K562 (cell line): ENCODE data around the gene GHR. TPM values are rescaled to one million over a fixed set of nuclear protein-coding genes. Genes with fewer than 3 reads are reported as not detected.

Experiments
- FOXK1 ChIP-seq: sonication (generic); formaldehyde crosslinking; IDR thresholded peaks from 2 replicates; pipeline ENCODE4 v1.8.0; 2022; ENCODE audit warnings: missing genetic modification reagents, mild to moderate bottlenecking, borderline replicate concordance
- HES1 ChIP-seq: fragments of 450-650 bp; IDR thresholded peaks from 2 replicates; pipeline ENCODE4 v1.6.1; 2016; ENCODE audit warnings: low read depth, mild to moderate bottlenecking, moderate library complexity
- NR2F6 ChIP-seq: fragments of 450-650 bp; formaldehyde crosslinking; IDR thresholded peaks from 2 replicates; pipeline ENCODE4 v1.4.0; 2020; ENCODE audit warnings: mild to moderate bottlenecking
- PRPF4 ChIP-seq: fragments of 200-400 bp; formaldehyde crosslinking; IDR thresholded peaks from one replicate; pipeline ENCODE4 v1.6.1; 2017; ENCODE audit warnings: low read length, low read depth, mild to moderate bottlenecking; ENCODE audit not compliant: insufficient read depth, poor library complexity, severe bottlenecking
- PURB ChIP-seq: sonication (generic); formaldehyde crosslinking; IDR thresholded peaks from 2 replicates; pipeline ENCODE4 v1.9.0; 2021; ENCODE audit warnings: low read depth, mild to moderate bottlenecking, missing genetic modification reagents
- polyA plus RNA-seq, 8 experiments: library from polyadenylated mRNA; depleted of rRNA in 4 of 8; stranded (reverse) in 5 of 8; unstranded in 3 of 8; fragments of >200 nt; fragmentation: Nextera tagmentation in 2 of 8; fragmentation: Illumina TruSeq in 1 of 8; extraction: Ambion mirVana in 2 of 8; extraction: Trizol in 1 of 8; gene quantifications; 2 replicates each; pipeline versions ENCODE4 v1.2.1 to v1.2.3, GENCODE V29; 2011 to 2014; ENCODE audit warnings: inconsistent platforms in 1 of 8, missing spikeins in 1 of 8
- total RNA-seq, 7 experiments: library from RNA; depleted of rRNA in 6 of 7; stranded (reverse); fragments of >200 nt in 6 of 7; fragmentation: Illumina TruSeq in 2 of 7; extraction: Trizol in 2 of 7; gene quantifications; 2 replicates each; pipeline versions ENCODE4 v1.2.1 to v1.2.3, GENCODE V29; 2011 to 2021; ENCODE audit warnings: low replicate concordance in 1 of 7
- TF ChIP-seq, protein P1 (sequence below): fragments of 250-450 bp; sonication (Bioruptor Pico); IDR thresholded peaks from 2 replicates; pipeline ENCODE4 v1.4.0; 2020; ENCODE audit warnings: mild to moderate bottlenecking, moderate library complexity
- TF ChIP-seq, protein P2 (sequence below), 2 experiments: fragments of 450-650 bp in 1 of 2; IDR thresholded peaks; 2 replicates each; pipeline ENCODE4 v1.6.1; 2011 to 2017; ENCODE audit warnings: low read depth in 2 of 2, antibody characterized with exemption in 1 of 2, borderline replicate concordance in 1 of 2, low read length in 1 of 2, mild to moderate bottlenecking in 1 of 2, mixed read lengths in 1 of 2; ENCODE audit not compliant: control insufficient read depth in 1 of 2

GHR gene
- total and polyA plus RNA-seq, 9 of the 15 experiments (the other 6 are each of a cell fraction or from before 2014, with no cell fraction given), result 0.01 to 0.13 (median 0.07) TPM; not detected in 5

DNA sequence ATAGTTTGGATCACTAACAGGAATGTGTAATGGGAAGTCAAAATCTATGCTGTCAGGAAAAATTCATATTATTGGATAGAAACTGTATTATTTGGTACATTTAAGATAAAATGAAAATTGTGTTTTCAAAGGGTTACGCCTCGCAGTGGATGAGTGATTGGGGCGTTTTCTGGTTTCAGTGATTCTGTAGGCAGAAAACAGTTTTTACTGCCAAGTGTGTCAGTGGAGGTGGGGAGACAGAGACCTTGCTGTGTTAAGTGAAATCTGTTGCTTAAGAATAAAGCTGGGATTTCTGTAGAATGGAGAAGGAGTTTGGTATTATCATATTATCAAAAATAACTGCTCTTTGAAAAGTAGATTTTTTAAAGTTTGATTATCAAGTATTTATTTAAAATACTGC is 69.7 kb downstream of the GHR start (continued):
- TF ChIP-seq, protein P1, sequence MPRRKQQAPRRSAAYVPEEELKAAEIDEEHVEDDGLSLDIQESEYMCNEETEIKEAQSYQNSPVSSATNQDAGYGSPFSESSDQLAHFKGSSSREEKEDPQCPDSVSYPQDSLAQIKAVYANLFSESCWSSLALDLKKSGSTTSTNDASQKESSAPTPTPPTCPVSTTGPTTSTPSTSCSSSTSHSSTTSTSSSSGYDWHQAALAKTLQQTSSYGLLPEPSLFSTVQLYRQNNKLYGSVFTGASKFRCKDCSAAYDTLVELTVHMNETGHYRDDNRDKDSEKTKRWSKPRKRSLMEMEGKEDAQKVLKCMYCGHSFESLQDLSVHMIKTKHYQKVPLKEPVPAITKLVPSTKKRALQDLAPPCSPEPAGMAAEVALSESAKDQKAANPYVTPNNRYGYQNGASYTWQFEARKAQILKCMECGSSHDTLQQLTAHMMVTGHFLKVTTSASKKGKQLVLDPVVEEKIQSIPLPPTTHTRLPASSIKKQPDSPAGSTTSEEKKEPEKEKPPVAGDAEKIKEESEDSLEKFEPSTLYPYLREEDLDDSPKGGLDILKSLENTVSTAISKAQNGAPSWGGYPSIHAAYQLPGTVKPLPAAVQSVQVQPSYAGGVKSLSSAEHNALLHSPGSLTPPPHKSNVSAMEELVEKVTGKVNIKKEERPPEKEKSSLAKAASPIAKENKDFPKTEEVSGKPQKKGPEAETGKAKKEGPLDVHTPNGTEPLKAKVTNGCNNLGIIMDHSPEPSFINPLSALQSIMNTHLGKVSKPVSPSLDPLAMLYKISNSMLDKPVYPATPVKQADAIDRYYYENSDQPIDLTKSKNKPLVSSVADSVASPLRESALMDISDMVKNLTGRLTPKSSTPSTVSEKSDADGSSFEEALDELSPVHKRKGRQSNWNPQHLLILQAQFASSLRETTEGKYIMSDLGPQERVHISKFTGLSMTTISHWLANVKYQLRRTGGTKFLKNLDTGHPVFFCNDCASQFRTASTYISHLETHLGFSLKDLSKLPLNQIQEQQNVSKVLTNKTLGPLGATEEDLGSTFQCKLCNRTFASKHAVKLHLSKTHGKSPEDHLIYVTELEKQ (CRISPR knock-in tag), result no peak
- TF ChIP-seq PURB (CRISPR knock-in tag) (no peak), NR2F6 (no peak), HES1 (no peak), FOXK1 (no peak), PRPF4 (no peak)
- TF ChIP-seq, protein P2, sequence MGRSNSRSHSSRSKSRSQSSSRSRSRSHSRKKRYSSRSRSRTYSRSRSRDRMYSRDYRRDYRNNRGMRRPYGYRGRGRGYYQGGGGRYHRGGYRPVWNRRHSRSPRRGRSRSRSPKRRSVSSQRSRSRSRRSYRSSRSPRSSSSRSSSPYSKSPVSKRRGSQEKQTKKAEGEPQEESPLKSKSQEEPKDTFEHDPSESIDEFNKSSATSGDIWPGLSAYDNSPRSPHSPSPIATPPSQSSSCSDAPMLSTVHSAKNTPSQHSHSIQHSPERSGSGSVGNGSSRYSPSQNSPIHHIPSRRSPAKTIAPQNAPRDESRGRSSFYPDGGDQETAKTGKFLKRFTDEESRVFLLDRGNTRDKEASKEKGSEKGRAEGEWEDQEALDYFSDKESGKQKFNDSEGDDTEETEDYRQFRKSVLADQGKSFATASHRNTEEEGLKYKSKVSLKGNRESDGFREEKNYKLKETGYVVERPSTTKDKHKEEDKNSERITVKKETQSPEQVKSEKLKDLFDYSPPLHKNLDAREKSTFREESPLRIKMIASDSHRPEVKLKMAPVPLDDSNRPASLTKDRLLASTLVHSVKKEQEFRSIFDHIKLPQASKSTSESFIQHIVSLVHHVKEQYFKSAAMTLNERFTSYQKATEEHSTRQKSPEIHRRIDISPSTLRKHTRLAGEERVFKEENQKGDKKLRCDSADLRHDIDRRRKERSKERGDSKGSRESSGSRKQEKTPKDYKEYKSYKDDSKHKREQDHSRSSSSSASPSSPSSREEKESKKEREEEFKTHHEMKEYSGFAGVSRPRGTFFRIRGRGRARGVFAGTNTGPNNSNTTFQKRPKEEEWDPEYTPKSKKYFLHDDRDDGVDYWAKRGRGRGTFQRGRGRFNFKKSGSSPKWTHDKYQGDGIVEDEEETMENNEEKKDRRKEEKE (IDR thresholded peaks at IDR 0.05; ENCODE audit: borderline replicate concordance in 1 of 2, control insufficient read depth in 1 of 2, low read depth in 2 of 2, low read length in 1 of 2), result no peak
